GM21367 (cell line): ENCODE measurements around the gene MGAT5.

ENCODE experiments used
- ATAC-seq: cut with Tn5 transposase; IDR thresholded peaks from one replicate; pipeline ENCODE4 v1.9.1; 2021; ENCODE audit not compliant: unreplicated experiment

MGAT5 gene

GRCh38 chr2:134252092-134252750 is 1.7 kb upstream of the MGAT5 start:
- no peak for ATAC-seq

GRCh38 chr2:134253117-134253704 is 661 bp upstream of the MGAT5 start:
- peak; percentile 42 for ATAC-seq

- ATAC-seq = no peak
These were observed 952 bp downstream of the MGAT5 start for GRCh38 chr2:134254824-134255223.

GRCh38 chr2:134256956-134257355 is 3.1 kb downstream of the MGAT5 start:
- no peak for ATAC-seq

DNA sequence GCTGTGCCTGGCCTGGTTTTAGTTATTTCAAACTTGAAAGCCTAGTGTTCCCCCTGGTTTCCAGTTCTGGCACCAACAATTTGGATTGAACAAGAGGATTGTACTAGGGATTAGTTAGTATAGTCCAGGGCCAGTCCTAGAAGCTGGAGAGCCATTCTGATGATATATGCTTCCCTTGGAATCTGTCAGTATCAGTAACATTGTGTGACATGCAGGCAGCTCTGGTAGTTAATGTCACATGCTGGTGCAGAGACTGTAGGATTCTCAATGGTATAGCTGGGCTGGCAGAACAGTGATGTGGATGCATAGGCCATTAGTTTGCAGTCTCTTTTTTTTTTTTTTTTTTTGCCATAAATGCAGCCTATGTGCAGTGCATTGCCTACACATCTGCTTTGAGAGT is 3.6 kb downstream of the MGAT5 start:
- no peak for ATAC-seq

- no peak for ATAC-seq
These were observed 4.3 kb downstream of the MGAT5 start for GRCh38 chr2:134257965-134258683.

DNA sequence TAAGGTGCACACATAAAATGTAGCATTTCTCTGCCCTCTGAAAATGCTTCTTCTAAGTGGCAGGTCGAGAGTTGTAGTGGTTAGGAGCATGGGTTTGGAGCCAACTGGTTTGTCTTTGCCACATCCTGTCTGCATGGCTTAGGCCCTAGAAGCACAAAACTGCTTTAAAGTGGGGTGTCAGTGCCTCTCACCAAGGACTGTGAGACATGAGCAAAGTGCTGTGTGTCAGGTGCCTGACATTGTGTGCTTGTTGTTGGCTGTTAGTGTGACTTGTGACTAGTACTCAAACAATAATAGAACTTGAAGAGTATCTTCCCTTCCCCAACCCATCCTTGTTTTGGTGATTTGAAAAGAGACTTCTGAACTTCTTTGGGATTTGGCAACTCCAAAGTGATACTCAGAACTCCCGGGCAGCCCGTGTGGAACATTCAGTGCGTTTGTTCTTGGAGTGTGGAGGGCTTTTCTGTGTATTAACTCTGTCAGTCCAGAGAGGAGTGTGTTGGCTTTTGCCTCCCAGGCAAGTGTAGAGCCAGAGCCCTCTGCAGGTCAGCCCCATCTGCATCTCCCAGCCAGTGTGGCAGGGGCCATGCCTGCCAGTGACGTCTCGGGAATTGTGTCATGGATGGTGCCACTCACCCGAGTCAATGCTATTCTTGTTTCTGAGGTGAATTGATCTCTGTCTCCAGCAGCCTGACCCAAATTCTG is 5.0 kb downstream of the MGAT5 start:
- ATAC-seq = peak; percentile 37

- ATAC-seq = no peak
These were observed 5.7 kb downstream of the MGAT5 start for GRCh38 chr2:134259571-134259970.

GRCh38 chr2:134259994-134260393 is 6.1 kb downstream of the MGAT5 start:
- ATAC-seq = no peak

DNA sequence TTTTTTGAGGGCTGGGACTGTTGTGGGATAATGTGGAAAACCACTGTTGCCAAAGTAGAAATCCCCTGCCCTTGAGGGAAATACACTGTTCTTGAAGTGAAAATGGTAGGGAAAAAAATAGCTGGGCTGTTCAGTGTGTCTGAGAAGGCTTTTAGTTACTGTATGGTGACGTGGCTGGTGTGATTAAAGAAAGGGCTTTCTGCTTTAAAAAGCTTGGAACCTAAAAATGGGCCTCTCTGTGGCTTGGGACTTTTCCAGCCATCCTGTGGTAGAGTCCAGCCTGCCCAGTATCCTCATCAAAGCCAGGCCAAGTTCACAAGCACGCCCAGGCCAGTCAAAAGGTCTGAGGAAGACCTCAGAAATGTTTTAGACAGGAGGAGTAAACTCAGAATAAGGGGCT is 6.8 kb downstream of the MGAT5 start:
- ATAC-seq = no peak

DNA sequence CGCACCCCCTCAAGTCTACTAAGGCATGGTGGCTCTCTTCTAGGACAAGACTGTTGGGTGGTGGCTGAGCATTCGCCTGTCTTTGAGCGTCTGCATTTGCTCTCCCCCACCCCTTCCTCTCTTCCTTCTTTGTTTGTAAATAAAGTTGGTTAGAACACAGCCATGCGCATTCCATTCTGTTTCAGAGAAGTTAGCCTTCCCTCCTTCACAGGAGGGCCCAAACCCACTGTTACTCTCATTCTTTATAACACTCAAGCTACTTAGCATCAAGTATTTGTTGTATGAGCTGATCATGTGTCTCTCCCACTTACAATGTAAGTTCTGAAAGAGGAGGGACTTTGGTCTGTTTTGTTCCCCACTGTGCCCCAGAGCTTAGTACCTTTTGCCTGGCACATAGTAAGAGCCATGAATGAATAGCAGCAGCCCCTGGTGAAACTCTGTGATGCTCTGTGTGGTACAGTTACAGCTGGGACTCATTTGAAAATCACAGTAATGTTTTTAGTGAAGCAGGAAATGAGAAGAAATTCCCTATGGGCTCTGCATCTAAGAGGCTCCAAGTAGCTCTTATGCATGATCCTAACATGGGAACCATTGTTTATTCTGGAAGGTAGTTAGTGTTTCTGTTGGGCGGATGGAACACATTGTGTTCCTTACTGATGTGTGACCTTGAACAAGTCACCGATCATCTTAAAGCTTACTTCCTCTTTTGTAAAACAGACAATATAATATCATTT is 7.7 kb downstream of the MGAT5 start:
- peak; percentile 38 for ATAC-seq

- ATAC-seq = peak; percentile 61
These were observed 8.8 kb downstream of the MGAT5 start for GRCh38 chr2:134262684-134263083.

- no peak for ATAC-seq
These were observed 14.4 kb downstream of the MGAT5 start for GRCh38 chr2:134268265-134268664.

GRCh38 chr2:134269230-134269629 is 15.4 kb downstream of the MGAT5 start:
- no peak for ATAC-seq

- ATAC-seq = no peak
These were observed 16.3 kb downstream of the MGAT5 start for GRCh38 chr2:134269972-134270735.

DNA sequence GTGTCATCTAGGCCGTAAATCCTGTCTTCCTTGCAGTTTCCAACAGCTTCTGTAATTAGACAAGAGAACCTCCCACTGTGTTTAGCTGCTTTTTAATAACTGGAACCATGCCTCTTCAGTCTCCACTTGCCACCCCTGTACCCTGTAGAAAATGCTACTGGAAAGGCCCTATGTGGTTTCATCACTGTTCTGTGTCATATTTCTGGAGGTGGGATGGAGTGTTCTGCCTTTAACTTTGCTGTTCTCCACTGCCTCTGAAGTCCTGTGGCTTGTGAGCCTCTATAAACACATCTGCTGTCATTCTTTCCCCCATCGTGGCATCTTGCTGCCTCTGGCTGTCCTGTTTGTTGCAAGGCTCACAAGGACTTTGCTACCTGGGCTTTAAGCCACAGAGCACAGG is 17.9 kb downstream of the MGAT5 start:
- no peak for ATAC-seq

DNA sequence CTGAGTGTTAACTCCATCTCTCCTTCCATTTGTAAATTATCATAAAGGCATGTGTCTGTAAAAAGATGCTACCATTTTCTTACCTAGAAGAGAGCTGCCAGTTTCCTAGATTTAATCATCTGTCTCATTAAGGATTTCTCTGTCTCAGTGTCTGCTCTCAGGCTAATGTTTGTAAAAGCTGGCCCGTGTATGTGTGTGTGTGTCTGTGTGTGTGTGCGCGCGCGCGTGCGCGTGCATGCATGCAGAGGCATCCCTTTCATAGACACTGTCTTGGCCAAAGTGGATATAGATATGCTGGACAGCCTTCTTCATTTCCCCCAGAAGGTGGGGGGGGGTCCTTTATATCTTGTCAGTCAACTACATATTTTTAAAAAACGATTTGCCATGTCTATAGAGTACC is 18.9 kb downstream of the MGAT5 start:
- ATAC-seq = no peak

- no peak for ATAC-seq
These were observed 19.5 kb downstream of the MGAT5 start for GRCh38 chr2:134273256-134273983.

- no peak for ATAC-seq
These were observed 20.2 kb downstream of the MGAT5 start for GRCh38 chr2:134274121-134274520.
